ENCODE data around the gene BRD4.

The BRD4 gene

GRCh38 chr19:15368051-15368632, 35.8 kb upstream of the BRD4 start:
- TF ChIP-seq TAF1 (IDR thresholded peaks at IDR 0.05; ENCODE audit: borderline replicate concordance, insufficient read depth, low read length) (no peak), REST (IDR thresholded peaks at IDR 0.05; ENCODE audit: insufficient read depth in 1 of 2, low read depth in 2 of 2, low read length in 2 of 2) (no peak), SIN3A (IDR thresholded peaks at IDR 0.05; ENCODE audit: borderline replicate concordance, insufficient read depth, low read length) (no peak), FOXP2 (optimal IDR thresholded peaks at IDR 0.05; ENCODE audit: borderline replicate concordance, extremely low read depth, extremely low read length, insufficient read depth) (no peak), POLR2AphosphoS5 (IDR thresholded peaks at IDR 0.05; ENCODE audit: low read depth, low read length) (no peak)

- TF ChIP-seq SIN3A (IDR thresholded peaks at IDR 0.05; ENCODE audit: borderline replicate concordance, insufficient read depth, low read length), result no peak
- no peak for TF ChIP-seq REST (IDR thresholded peaks at IDR 0.05; ENCODE audit: insufficient read depth in 1 of 2, low read depth in 2 of 2, low read length in 2 of 2)
- TF ChIP-seq POLR2AphosphoS5 (IDR thresholded peaks at IDR 0.05; ENCODE audit: low read depth, low read length), result no peak
- no peak for TF ChIP-seq TAF1 (IDR thresholded peaks at IDR 0.05; ENCODE audit: borderline replicate concordance, insufficient read depth, low read length)
- TF ChIP-seq FOXP2 (optimal IDR thresholded peaks at IDR 0.05; ENCODE audit: borderline replicate concordance, extremely low read depth, extremely low read length, insufficient read depth), result no peak
Measured at GRCh38 chr19:15367439-15367838, 35.1 kb upstream of the BRD4 start.

GRCh38 chr19:15365264-15365663, 32.9 kb upstream of the BRD4 start:
- TF ChIP-seq SIN3A (IDR thresholded peaks at IDR 0.05; ENCODE audit: borderline replicate concordance, insufficient read depth, low read length), result no peak
- TF ChIP-seq REST (IDR thresholded peaks at IDR 0.05; ENCODE audit: insufficient read depth in 1 of 2, low read depth in 2 of 2, low read length in 2 of 2), result no peak
- no peak for TF ChIP-seq TAF1 (IDR thresholded peaks at IDR 0.05; ENCODE audit: borderline replicate concordance, insufficient read depth, low read length)
- no peak for TF ChIP-seq FOXP2 (optimal IDR thresholded peaks at IDR 0.05; ENCODE audit: borderline replicate concordance, extremely low read depth, extremely low read length, insufficient read depth)
- TF ChIP-seq POLR2AphosphoS5 (IDR thresholded peaks at IDR 0.05; ENCODE audit: low read depth, low read length), result no peak

- TF ChIP-seq POLR2AphosphoS5 (IDR thresholded peaks at IDR 0.05; ENCODE audit: low read depth, low read length) (no peak), SIN3A (IDR thresholded peaks at IDR 0.05; ENCODE audit: borderline replicate concordance, insufficient read depth, low read length) (no peak)
Measured at GRCh38 chr19:15358918-15359317, 26.6 kb upstream of the BRD4 start.

- TF ChIP-seq SIN3A (IDR thresholded peaks at IDR 0.05; ENCODE audit: borderline replicate concordance, insufficient read depth, low read length), result no peak
- no peak for TF ChIP-seq POLR2AphosphoS5 (IDR thresholded peaks at IDR 0.05; ENCODE audit: low read depth, low read length)
- no peak for TF ChIP-seq REST (IDR thresholded peaks at IDR 0.05; ENCODE audit: insufficient read depth in 1 of 2, low read depth in 2 of 2, low read length in 2 of 2)
- TF ChIP-seq FOXP2 (optimal IDR thresholded peaks at IDR 0.05; ENCODE audit: borderline replicate concordance, extremely low read depth, extremely low read length, insufficient read depth), result no peak
- no peak for TF ChIP-seq TAF1 (IDR thresholded peaks at IDR 0.05; ENCODE audit: borderline replicate concordance, insufficient read depth, low read length)
Measured at GRCh38 chr19:15357906-15358305, 25.6 kb upstream of the BRD4 start.
